K562 (cell line): ENCODE data around the gene PRDM11. TPM values are rescaled to one million over a fixed set of nuclear protein-coding genes. Genes with fewer than 3 reads are reported as not detected.
A peak's percentile ranks its signal among the peaks of the same experiment; 100 is the strongest.

Source experiments
- AFF1 ChIP-seq, 2 experiments: fragments of 450-650 bp; IDR thresholded peaks; 2 replicates each; pipeline ENCODE4 v1.6.1; 2018; ENCODE audit warnings: mild to moderate bottlenecking in 2 of 2, low read depth in 1 of 2; ENCODE audit not compliant: partially characterized antibody in 2 of 2
- BRD9 ChIP-seq: fragments of 450-650 bp; IDR thresholded peaks from 2 replicates; pipeline ENCODE4 v1.6.1; 2018; ENCODE audit warnings: low read depth; ENCODE audit not compliant: partially characterized antibody
- E2F5 ChIP-seq: sonication (generic); formaldehyde crosslinking; IDR thresholded peaks from 2 replicates; pipeline ENCODE4 v1.8.0; 2022; ENCODE audit warnings: mild to moderate bottlenecking, missing genetic modification reagents
- ELF1 ChIP-seq: fragments of 200-800 bp; sonication (Bioruptor generic); IDR thresholded peaks from 2 replicates; pipeline ENCODE4 v1.6.1; 2016; ENCODE audit warnings: missing genetic modification characterization, missing compliant biosample characterization
- EP400 ChIP-seq: fragments of 450-650 bp; IDR thresholded peaks from 2 replicates; pipeline ENCODE4 v1.6.1; 2017; ENCODE audit warnings: antibody characterized with exemption, mild to moderate bottlenecking, moderate library complexity
- HEY1 ChIP-seq: fragments of 250-450 bp; sonication (Bioruptor Pico); IDR thresholded peaks from 2 replicates; pipeline ENCODE4 v1.5.0; 2020; ENCODE audit warnings: mild to moderate bottlenecking, moderate library complexity, borderline replicate concordance
- KDM1A ChIP-seq, 2 experiments: fragments of 450-650 bp; IDR thresholded peaks; 2 replicates each; pipeline ENCODE4 v1.6.1; 2016; ENCODE audit warnings: mild to moderate bottlenecking in 2 of 2
- MTA2 ChIP-seq: fragments of 450-650 bp; IDR thresholded peaks from 2 replicates; pipeline ENCODE4 v1.6.1; 2016; ENCODE audit warnings: low read depth
- PCBP2 ChIP-seq: fragments of 200-400 bp; formaldehyde crosslinking; IDR thresholded peaks from 2 replicates; pipeline ENCODE4 v1.6.1; 2018; ENCODE audit warnings: low read length, low read depth, mild to moderate bottlenecking, moderate library complexity; ENCODE audit not compliant: poor library complexity, severe bottlenecking
- RNF219 ChIP-seq: fragments of 250-450 bp; sonication (Bioruptor Pico); IDR thresholded peaks from 2 replicates; pipeline ENCODE4 v1.5.0; 2022; ENCODE audit warnings: mild to moderate bottlenecking
- TCF3 ChIP-seq: sonication (generic); formaldehyde crosslinking; IDR thresholded peaks from 2 replicates; pipeline ENCODE4 v1.4.0; 2020; ENCODE audit warnings: mild to moderate bottlenecking, missing genetic modification reagents
- TCF7 ChIP-seq: sonication (generic); IDR thresholded peaks from 2 replicates; pipeline ENCODE4 v1.6.1; 2016; ENCODE audit warnings: antibody characterized with exemption, borderline replicate concordance
- ZFP30 ChIP-seq: fragments of 250-450 bp; sonication (Bioruptor Pico); IDR thresholded peaks from 2 replicates; pipeline ENCODE4 v1.8.0; 2022; ENCODE audit warnings: moderate library complexity, mild to moderate bottlenecking, inconsistent platforms, borderline replicate concordance
- ZNF124 ChIP-seq: sonication (generic); formaldehyde crosslinking; IDR thresholded peaks from 2 replicates; pipeline ENCODE4 v1.8.1; 2022; ENCODE audit warnings: missing genetic modification reagents
- ZNF282 ChIP-seq: sonication (generic); formaldehyde crosslinking; IDR thresholded peaks from 2 replicates; pipeline ENCODE4 v1.8.1; 2023; ENCODE audit warnings: missing genetic modification reagents
- ZNF311 ChIP-seq: fragments of 250-450 bp; sonication (Bioruptor Pico); IDR thresholded peaks from 2 replicates; pipeline ENCODE4 v1.4.0; 2020; ENCODE audit warnings: mild to moderate bottlenecking, moderate library complexity
- polyA plus RNA-seq, 8 experiments: library from polyadenylated mRNA; depleted of rRNA in 4 of 8; stranded (reverse) in 5 of 8; unstranded in 3 of 8; fragments of >200 nt; fragmentation: Nextera tagmentation in 2 of 8; fragmentation: Illumina TruSeq in 1 of 8; extraction: Ambion mirVana in 2 of 8; extraction: Trizol in 1 of 8; gene quantifications; 2 replicates each; pipeline versions ENCODE4 v1.2.1 to v1.2.3, GENCODE V29; 2011 to 2014; ENCODE audit warnings: inconsistent platforms in 1 of 8, missing spikeins in 1 of 8
- total RNA-seq, 7 experiments: library from RNA; depleted of rRNA in 6 of 7; stranded (reverse); fragments of >200 nt in 6 of 7; fragmentation: Illumina TruSeq in 2 of 7; extraction: Trizol in 2 of 7; gene quantifications; 2 replicates each; pipeline versions ENCODE4 v1.2.1 to v1.2.3, GENCODE V29; 2011 to 2021; ENCODE audit warnings: low replicate concordance in 1 of 7
- TF ChIP-seq, protein P1 (sequence below): fragments of 450-650 bp; IDR thresholded peaks from 2 replicates; pipeline ENCODE4 v1.6.1; 2017; ENCODE audit warnings: mild to moderate bottlenecking, moderate library complexity
- TF ChIP-seq, protein P2 (sequence below): sonication (generic); formaldehyde crosslinking; IDR thresholded peaks from 2 replicates; pipeline ENCODE4 v1.8.0; 2022; ENCODE audit warnings: mild to moderate bottlenecking, missing genetic modification reagents, borderline replicate concordance

Gene PRDM11
- total and polyA plus RNA-seq, 9 of the 15 experiments (the other 6 are each of a cell fraction or from before 2014, with no cell fraction given) = 0.01 to 1.1 (median 0.29) TPM

DNA sequence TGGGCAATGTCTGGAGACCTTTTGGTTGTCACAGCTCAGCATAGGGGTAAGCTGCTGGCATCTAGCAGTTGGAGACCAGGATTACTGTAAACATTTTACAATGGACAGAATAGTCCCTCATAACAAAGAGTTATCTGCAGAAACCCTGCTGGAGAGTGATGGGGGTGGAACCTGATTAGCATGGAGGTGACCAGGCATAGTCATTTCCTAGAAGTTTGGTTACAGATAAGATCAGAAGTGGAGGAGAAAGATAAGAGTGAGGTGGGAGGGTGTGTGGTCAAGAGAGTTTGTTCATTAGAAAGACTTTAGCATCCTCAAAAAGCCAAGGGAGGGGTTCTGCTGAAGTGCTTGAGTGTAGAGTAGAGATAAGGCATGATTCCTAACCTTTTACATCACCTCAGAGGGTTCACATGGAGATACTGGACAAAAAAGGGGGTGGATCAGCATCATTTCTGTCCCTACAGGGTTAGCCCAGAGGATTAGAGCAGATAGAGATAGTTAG, 38.8 kb downstream of the PRDM11 start (continued):
- TF ChIP-seq, protein P1, sequence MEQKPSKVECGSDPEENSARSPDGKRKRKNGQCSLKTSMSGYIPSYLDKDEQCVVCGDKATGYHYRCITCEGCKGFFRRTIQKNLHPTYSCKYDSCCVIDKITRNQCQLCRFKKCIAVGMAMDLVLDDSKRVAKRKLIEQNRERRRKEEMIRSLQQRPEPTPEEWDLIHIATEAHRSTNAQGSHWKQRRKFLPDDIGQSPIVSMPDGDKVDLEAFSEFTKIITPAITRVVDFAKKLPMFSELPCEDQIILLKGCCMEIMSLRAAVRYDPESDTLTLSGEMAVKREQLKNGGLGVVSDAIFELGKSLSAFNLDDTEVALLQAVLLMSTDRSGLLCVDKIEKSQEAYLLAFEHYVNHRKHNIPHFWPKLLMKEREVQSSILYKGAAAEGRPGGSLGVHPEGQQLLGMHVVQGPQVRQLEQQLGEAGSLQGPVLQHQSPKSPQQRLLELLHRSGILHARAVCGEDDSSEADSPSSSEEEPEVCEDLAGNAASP = no peak
- TF ChIP-seq HEY1 (CRISPR knock-in tag) = no peak
- TF ChIP-seq MTA2 = peak; percentile 95
- TF ChIP-seq ELF1 (tag) = peak; percentile 48; the same call in 1 of the 2 replicates
- no peak for TF ChIP-seq TCF7
- TF ChIP-seq RNF219 (CRISPR knock-in tag) = no peak
- TF ChIP-seq ZNF282 = no peak
- TF ChIP-seq, protein P2, sequence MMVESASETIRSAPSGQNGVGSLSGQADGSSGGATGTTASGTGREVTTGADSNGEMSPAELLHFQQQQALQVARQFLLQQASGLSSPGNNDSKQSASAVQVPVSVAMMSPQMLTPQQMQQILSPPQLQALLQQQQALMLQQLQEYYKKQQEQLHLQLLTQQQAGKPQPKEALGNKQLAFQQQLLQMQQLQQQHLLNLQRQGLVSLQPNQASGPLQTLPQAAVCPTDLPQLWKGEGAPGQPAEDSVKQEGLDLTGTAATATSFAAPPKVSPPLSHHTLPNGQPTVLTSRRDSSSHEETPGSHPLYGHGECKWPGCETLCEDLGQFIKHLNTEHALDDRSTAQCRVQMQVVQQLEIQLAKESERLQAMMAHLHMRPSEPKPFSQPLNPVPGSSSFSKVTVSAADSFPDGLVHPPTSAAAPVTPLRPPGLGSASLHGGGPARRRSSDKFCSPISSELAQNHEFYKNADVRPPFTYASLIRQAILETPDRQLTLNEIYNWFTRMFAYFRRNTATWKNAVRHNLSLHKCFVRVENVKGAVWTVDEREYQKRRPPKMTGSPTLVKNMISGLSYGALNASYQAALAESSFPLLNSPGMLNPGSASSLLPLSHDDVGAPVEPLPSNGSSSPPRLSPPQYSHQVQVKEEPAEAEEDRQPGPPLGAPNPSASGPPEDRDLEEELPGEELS = no peak
- peak; percentile 96 to 97 for TF ChIP-seq KDM1A (IDR thresholded peaks at IDR 0.05)
- 0 out of 2 replicates have a peak, but pooled peaks have one; percentile 38 for TF ChIP-seq EP400
- TF ChIP-seq ZFP30 = no peak
- TF ChIP-seq PCBP2 = no peak
- TF ChIP-seq ZNF311 (CRISPR knock-in tag) = no peak
- no peak for TF ChIP-seq ZNF124 (CRISPR knock-in tag)
- TF ChIP-seq AFF1 (IDR thresholded peaks at IDR 0.05; ENCODE audit: low read depth in 1 of 2, partially characterized antibody in 2 of 2) = peak; percentile 39 to 87
- TF ChIP-seq TCF3 (CRISPR knock-in tag) = peak; percentile 93
- TF ChIP-seq E2F5 = no peak
- no peak for TF ChIP-seq BRD9
